NCI-H1092 (cell line): ENCODE data around the gene NEU2.

Experiments
- DNase-seq: peaks from one replicate; lab custom pipeline; 2025; lab: John Stamatoyannopoulos, UW

NEU2 gene

GRCh38 chr2:233032551-233033320 is at the start of gene NEU2:
Gene NEU2, plus strand, starts transcription at chr2:233032672. Its CDS starts 0 bp downstream, at chr2:233032672.
- DNase-seq = no peak

- DNase-seq = no peak
These were observed 49.4 kb upstream of the NEU2 start for GRCh38 chr2:232982926-232983668.

- DNase-seq = no peak
These were observed 48.8 kb upstream of the NEU2 start for GRCh38 chr2:232983669-232984140.

- DNase-seq = no peak
These were observed 47.8 kb upstream of the NEU2 start for GRCh38 chr2:232984451-232985207.

GRCh38 chr2:232986155-232986554 is 46.3 kb upstream of the NEU2 start:
- no peak for DNase-seq

GRCh38 chr2:232993231-232993821 is 39.1 kb upstream of the NEU2 start:
- no peak for DNase-seq

GRCh38 chr2:232994446-232994845 is 38.0 kb upstream of the NEU2 start:
- no peak for DNase-seq

GRCh38 chr2:232997749-232998665 is 34.5 kb upstream of the NEU2 start:
- DNase-seq = no peak

GRCh38 chr2:232998666-232998985 is 33.8 kb upstream of the NEU2 start:
- DNase-seq = no peak

GRCh38 chr2:232999354-232999753 is 33.1 kb upstream of the NEU2 start:
- no peak for DNase-seq

GRCh38 chr2:233000886-233001750 is 31.4 kb upstream of the NEU2 start:
- no peak for DNase-seq

- DNase-seq = no peak
These were observed 29.4 kb upstream of the NEU2 start for GRCh38 chr2:233002829-233003657.

GRCh38 chr2:233003658-233004555 is 28.6 kb upstream of the NEU2 start:
- DNase-seq = no peak

- no peak for DNase-seq
These were observed 27.4 kb upstream of the NEU2 start for GRCh38 chr2:233005096-233005495.

- DNase-seq = no peak
These were observed 25.8 kb upstream of the NEU2 start for GRCh38 chr2:233006648-233007047.

GRCh38 chr2:233007270-233007669 is 25.2 kb upstream of the NEU2 start:
- no peak for DNase-seq

- no peak for DNase-seq
These were observed 24.7 kb upstream of the NEU2 start for GRCh38 chr2:233007739-233008138.

GRCh38 chr2:233009661-233010060 is 22.8 kb upstream of the NEU2 start:
- DNase-seq = no peak
